PFSK-1 (cell line): ENCODE data around the gene FNTB.

Source experiments
- FOXP2 ChIP-seq: optimal IDR thresholded peaks from 2 replicates; pipeline ENCODE3; 2011; ENCODE audit warnings: borderline replicate concordance, control low read depth, inconsistent platforms; ENCODE audit not compliant: insufficient read depth; ENCODE audit errors: extremely low read length, extremely low read depth
- POLR2AphosphoS5 ChIP-seq: IDR thresholded peaks from 2 replicates; pipeline ENCODE4 v1.6.1; 2012; ENCODE audit warnings: low read depth, mild to moderate bottlenecking, control low read depth, low read length, moderate library complexity
- SIN3A ChIP-seq: IDR thresholded peaks from 2 replicates; pipeline ENCODE4 v1.6.1; 2012; ENCODE audit warnings: mild to moderate bottlenecking, low read length, moderate library complexity, borderline replicate concordance; ENCODE audit not compliant: insufficient read depth
- TAF1 ChIP-seq: IDR thresholded peaks from 2 replicates; pipeline ENCODE4 v1.6.1; 2012; ENCODE audit warnings: low read length, control low read depth, borderline replicate concordance; ENCODE audit not compliant: insufficient read depth
- TF ChIP-seq, protein P1 (sequence below), 2 experiments: IDR thresholded peaks; 2 replicates each; pipeline versions ENCODE4 v1.6.1 to v1.8.0; 2011 to 2012; ENCODE audit warnings: low read depth in 2 of 2, low read length in 2 of 2, control low read depth in 1 of 2, inconsistent platforms in 1 of 2, mild to moderate bottlenecking in 1 of 2, moderate library complexity in 1 of 2; ENCODE audit not compliant: insufficient read depth in 1 of 2

Gene FNTB

DNA sequence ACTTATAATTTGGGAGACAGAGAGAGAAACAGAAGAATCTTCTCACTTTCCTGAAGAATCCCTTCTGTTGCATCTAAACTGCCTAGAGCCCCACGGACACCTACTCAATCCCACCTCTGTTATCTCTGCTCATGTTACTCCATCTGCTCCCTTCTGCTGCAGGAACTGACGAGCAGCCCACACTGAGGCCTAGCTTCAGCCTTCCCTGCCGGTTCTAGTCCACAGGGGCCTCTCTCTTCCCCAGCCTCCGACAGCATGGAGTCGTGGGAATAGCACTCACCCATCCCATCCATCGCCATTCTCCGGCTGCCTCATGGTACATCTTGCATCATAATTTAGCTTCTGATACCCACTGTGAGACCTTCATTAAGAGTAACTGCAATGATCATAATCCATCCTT lies 18.5 kb upstream of the FNTB start:
- TF ChIP-seq, protein P1, sequence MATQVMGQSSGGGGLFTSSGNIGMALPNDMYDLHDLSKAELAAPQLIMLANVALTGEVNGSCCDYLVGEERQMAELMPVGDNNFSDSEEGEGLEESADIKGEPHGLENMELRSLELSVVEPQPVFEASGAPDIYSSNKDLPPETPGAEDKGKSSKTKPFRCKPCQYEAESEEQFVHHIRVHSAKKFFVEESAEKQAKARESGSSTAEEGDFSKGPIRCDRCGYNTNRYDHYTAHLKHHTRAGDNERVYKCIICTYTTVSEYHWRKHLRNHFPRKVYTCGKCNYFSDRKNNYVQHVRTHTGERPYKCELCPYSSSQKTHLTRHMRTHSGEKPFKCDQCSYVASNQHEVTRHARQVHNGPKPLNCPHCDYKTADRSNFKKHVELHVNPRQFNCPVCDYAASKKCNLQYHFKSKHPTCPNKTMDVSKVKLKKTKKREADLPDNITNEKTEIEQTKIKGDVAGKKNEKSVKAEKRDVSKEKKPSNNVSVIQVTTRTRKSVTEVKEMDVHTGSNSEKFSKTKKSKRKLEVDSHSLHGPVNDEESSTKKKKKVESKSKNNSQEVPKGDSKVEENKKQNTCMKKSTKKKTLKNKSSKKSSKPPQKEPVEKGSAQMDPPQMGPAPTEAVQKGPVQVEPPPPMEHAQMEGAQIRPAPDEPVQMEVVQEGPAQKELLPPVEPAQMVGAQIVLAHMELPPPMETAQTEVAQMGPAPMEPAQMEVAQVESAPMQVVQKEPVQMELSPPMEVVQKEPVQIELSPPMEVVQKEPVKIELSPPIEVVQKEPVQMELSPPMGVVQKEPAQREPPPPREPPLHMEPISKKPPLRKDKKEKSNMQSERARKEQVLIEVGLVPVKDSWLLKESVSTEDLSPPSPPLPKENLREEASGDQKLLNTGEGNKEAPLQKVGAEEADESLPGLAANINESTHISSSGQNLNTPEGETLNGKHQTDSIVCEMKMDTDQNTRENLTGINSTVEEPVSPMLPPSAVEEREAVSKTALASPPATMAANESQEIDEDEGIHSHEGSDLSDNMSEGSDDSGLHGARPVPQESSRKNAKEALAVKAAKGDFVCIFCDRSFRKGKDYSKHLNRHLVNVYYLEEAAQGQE (IDR thresholded peaks at IDR 0.05; ENCODE audit: insufficient read depth in 1 of 2, low read depth in 2 of 2, low read length in 2 of 2): no peak

GRCh38 chr14:64968651-64969050 lies 18.0 kb upstream of the FNTB start:
- TF ChIP-seq TAF1 (no peak), FOXP2 (no peak), SIN3A (no peak)
- TF ChIP-seq, protein P1 (IDR thresholded peaks at IDR 0.05; ENCODE audit: insufficient read depth in 1 of 2, low read depth in 2 of 2, low read length in 2 of 2): no peak

DNA sequence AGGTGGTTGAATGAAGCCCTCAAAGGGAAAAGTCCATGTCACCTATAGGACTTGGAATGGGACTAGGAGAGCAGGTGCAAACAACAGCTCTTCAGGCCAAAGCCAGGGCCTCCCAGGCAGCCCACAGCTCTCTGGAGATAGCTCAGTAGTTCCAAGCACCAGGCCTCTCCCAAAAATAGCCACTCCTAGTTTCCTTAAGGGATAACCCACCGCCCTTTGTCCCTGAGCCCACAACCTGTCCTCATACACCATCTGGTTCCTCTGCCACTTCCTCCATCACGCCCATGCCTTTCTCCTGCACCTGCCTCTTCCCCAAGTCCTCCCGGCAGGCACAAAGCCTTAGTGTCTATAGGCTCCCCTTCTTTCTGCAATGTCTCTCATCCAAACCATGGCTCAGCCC lies 16.7 kb upstream of the FNTB start:
- TF ChIP-seq TAF1 (no peak), POLR2AphosphoS5 (no peak), FOXP2 (no peak), SIN3A (no peak)
- TF ChIP-seq, protein P1 (IDR thresholded peaks at IDR 0.05; ENCODE audit: insufficient read depth in 1 of 2, low read depth in 2 of 2, low read length in 2 of 2): no peak

GRCh38 chr14:64970776-64971477 lies 15.8 kb upstream of the FNTB start:
- TF ChIP-seq POLR2AphosphoS5: no peak
- no peak for TF ChIP-seq SIN3A
- TF ChIP-seq, protein P1 (IDR thresholded peaks at IDR 0.05; ENCODE audit: insufficient read depth in 1 of 2, low read depth in 2 of 2, low read length in 2 of 2): no peak
- TF ChIP-seq FOXP2: no peak
- no peak for TF ChIP-seq TAF1

- no peak for TF ChIP-seq TAF1
- TF ChIP-seq SIN3A: no peak
- TF ChIP-seq, protein P1 (IDR thresholded peaks at IDR 0.05; ENCODE audit: insufficient read depth in 1 of 2, low read depth in 2 of 2, low read length in 2 of 2): no peak
- TF ChIP-seq POLR2AphosphoS5: no peak
- no peak for TF ChIP-seq FOXP2
Measured at GRCh38 chr14:64971491-64971942, 15.2 kb upstream of the FNTB start.
